NCI-H2171 treated with DMSO at 0.1 percent for 48 hours (cell line): ENCODE results near the gene CPNE9.
"Not testable (repeated sequence)": the region's sequence is repeated elsewhere in the genome, so short reads cannot be mapped to it uniquely, and the experiment has no call there.

Experiments used
- DNase-seq: peaks from one replicate; lab custom pipeline; 2025; lab: John Stamatoyannopoulos, UW

The CPNE9 gene

GRCh38 chr3:9748031-9748430 is 44.4 kb downstream of the CPNE9 start:
- DNase-seq: no peak

- no peak for DNase-seq
These were observed 45.6 kb downstream of the CPNE9 start for GRCh38 chr3:9749296-9749644.

- peak; percentile 93 for DNase-seq
These were observed 46.3 kb downstream of the CPNE9 start, which contains the start of gene OGG1 for GRCh38 chr3:9749645-9750555. OGG1 (plus strand) TSS chr3:9749952; CDS start chr3:9750287, 335 bp downstream.

- no peak for DNase-seq
These were observed 47.2 kb downstream of the CPNE9 start for GRCh38 chr3:9750556-9751411.

- no peak for DNase-seq
These were observed 51.0 kb downstream of the CPNE9 start for GRCh38 chr3:9754678-9755077.

- no peak for DNase-seq
These were observed 53.8 kb downstream of the CPNE9 start for GRCh38 chr3:9757427-9757826.

- DNase-seq: no peak
These were observed 57.3 kb downstream of the CPNE9 start for GRCh38 chr3:9760779-9761505.

GRCh38 chr3:9761919-9762318 is 58.3 kb downstream of the CPNE9 start:
- no peak for DNase-seq

GRCh38 chr3:9762871-9763270 is 59.2 kb downstream of the CPNE9 start:
- no peak for DNase-seq

GRCh38 chr3:9765865-9766264 is 62.2 kb downstream of the CPNE9 start:
- no peak for DNase-seq

- no peak for DNase-seq
These were observed 63.8 kb downstream of the CPNE9 start for GRCh38 chr3:9767418-9767817.

- DNase-seq: no peak
These were observed 64.6 kb downstream of the CPNE9 start for GRCh38 chr3:9768141-9768775.

GRCh38 chr3:9769012-9769411 is 65.4 kb downstream of the CPNE9 start:
- DNase-seq: no peak

- peak; percentile 40 for DNase-seq
These were observed 66.0 kb downstream of the CPNE9 start, which contains the start of gene CAMK1 for GRCh38 chr3:9769426-9770275. CAMK1 (minus strand) TSS chr3:9769947; CDS start chr3:9767749, 2,198 bp downstream.

- no peak for DNase-seq
These were observed 66.7 kb downstream of the CPNE9 start for GRCh38 chr3:9770276-9770812.

- DNase-seq: not testable (repeated sequence)
These were observed 67.4 kb downstream of the CPNE9 start for GRCh38 chr3:9771007-9771406.

- DNase-seq: no peak
These were observed 73.5 kb downstream of the CPNE9 start for GRCh38 chr3:9776896-9777693.

GRCh38 chr3:9777694-9778021 is 74.0 kb downstream of the CPNE9 start:
- DNase-seq: no peak
